Measurements from ENCODE around the gene LRRC17. TPM values are rescaled to one million over a fixed set of nuclear protein-coding genes. Genes with fewer than 3 reads are reported as not detected.
A peak's percentile ranks its signal among the peaks of the same experiment; 100 is the strongest.

The LRRC17 gene
- total RNA-seq, result 1.1 and 2.6 TPM in 2 replicates

DNA sequence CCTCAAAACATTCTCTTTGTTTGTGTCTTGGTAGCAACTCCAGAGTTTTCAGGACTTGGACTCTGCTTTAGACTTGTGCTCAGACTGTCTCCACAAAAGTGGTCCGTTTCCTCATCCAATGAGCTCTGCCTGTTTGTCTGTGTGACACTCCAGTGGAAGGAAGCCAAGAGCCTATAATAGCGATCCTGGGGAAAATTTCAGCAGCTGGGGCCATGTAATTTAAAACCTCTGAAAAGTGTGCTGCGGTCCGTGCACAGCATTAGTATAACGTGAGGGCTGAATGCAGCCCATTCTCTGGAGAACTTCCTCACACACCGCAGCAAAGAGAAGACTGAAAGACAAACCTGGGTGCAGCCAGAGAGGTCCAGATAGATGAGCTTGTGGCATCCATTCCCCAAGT lies at the start of gene LRRC17:
LRRC17 (plus strand) TSS at position 259 of the 400 bp plus-strand sequence. CDS start 20,914 bp downstream, outside the sequence.
- DNase-seq (ENCODE audit: low read depth), result peak; percentile 25

DNA sequence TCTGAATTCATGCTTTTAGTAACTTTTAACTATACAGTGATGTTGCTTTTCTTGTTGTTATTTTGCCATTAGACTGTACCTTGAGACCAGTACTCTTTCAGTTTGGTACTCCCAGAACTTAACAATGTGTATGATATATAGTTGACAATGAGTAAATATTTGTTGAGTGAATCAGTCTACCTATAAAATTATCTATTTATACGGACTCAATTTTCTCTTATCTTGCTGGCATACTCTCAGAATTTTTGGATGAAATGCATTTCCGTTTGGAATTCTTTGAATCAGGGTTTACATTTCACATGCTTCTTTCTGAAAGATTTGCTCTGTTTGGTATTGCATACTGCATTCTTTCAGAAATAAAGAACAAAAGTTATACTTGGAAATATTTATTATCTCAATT lies 47.8 kb upstream of the LRRC17 start:
- no peak for DNase-seq (ENCODE audit: low read depth)

GRCh38 chr7:102866535-102867215 lies 46.1 kb upstream of the LRRC17 start:
- no peak for DNase-seq (ENCODE audit: low read depth)

- no peak for DNase-seq (ENCODE audit: low read depth)
Measured at GRCh38 chr7:102869195-102869594, 43.6 kb upstream of the LRRC17 start.

DNA sequence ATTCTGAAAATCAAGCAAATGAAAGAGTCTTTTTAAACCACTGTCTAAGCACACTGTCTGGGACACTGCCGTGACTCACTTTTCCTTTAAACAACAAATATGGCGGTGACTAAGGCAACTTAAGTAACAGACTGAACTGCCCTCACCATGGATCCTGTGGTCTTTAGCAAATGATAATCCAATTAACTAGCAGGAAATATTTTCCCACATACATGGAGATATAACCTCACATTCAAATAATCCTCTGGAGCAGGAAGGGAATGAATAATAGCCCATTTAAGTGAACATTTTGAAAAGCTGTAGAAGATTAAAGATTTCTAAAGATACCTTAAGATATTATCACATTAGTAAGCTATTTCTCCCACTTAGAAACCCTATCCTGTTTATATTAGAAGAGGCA lies 40.3 kb upstream of the LRRC17 start:
- DNase-seq (ENCODE audit: low read depth), result peak; percentile 97

DNA sequence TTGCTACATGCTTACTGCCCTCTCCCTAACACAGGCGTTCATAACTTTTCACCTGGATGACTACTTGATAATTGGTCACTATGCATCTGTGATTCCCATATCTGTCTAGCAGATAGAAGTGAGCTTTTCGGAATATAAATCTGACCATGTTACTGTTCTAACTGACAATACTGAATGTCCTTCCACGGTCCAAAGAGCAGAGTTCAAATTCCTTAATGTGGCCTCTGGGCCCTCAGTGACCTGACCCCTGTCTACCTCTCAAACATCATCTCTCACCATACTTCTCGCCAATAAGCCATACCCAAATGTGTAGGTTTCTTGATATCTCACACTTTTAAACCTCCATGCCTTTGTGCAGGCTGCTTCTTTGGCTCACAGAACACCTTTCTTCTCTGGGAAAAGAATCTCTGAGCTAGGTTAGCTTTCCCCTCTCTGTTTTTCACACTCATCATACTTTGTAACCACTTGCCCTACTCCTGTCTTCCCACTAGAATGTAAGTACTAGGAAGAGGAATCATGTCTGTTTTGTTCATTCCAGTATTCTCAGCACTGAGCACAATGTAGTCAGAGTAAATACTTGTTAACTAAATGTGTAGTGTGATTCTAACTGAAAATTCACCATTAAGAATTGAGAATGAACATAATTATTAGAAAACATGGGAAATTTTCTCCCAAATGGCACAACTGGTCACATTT lies 39.2 kb upstream of the LRRC17 start:
- no peak for DNase-seq (ENCODE audit: low read depth)

DNA sequence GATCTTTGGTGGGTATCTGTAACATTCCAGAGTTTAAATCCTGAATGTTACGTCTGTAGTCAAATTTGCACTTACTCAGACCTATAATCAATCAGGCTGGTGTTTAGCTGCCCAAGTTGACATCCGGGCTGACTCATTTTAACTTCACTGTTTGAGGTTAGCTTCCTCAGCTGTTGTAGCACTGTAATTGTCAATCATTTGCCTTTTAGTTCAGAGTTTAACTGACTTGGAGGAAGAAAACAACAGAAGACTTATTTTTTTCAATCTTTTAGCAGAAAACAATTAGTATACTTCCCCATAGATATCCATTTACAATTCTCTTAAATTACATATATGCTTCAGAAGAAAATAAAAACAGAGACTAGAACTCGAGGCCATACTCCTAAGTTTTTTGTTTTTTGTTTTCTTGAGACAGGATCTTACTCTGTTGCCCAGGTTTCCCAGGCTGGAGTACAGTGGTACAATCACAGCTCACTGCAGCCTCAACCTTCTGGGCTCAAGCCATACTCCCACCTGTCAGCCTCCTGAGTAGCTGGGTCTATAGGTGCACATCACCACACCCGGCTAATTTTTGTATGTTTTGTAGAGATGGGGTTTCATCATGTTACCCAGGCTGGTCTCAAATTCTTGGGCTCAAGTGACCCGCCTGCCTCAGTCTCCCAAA lies 38.5 kb upstream of the LRRC17 start:
- peak; percentile 99 for DNase-seq (ENCODE audit: low read depth)

GRCh38 chr7:102874966-102875365 lies 37.8 kb upstream of the LRRC17 start:
- peak; percentile 32 for DNase-seq (ENCODE audit: low read depth)

GRCh38 chr7:102875700-102876295 lies 37.0 kb upstream of the LRRC17 start:
- peak; percentile 100 for DNase-seq (ENCODE audit: low read depth)

DNA sequence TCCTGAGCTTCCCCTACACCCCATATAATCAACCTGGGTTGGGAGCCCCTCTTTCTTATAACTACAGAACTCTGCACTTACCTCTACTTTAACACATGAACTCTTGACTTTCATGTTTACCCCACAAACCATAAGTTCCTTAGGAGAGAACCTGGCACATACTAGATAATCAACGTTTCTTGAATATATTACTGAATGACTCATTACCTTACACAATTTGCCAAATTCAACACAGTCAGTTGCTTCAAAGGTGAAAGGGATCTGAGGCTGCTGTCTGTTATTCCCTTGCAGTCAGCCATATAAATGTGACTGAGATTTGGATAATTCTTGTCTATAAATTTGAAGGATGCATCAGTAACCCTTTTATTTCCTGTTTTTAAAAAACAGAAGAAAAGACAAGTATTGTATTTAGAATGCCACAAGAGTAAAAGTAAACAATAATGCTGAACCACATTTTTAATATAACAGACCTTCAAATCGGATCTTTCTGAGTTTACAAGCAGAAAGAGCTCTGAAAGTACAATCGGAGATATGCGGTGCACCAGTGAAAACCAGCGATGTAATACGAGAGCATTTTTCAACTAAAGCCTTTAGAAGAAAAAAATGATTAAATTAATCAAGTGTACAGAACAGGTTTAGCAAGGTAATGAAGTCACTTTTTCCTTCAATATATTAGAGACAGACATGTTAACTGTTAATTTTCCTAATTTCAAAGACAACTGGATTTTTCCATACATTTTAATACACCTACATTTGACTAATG lies 29.5 kb upstream of the LRRC17 start:
- DNase-seq (ENCODE audit: low read depth), result peak; percentile 95

- peak; percentile 39 for DNase-seq (ENCODE audit: low read depth)
Measured at GRCh38 chr7:102888561-102889233, 24.1 kb upstream of the LRRC17 start.

- no peak for DNase-seq (ENCODE audit: low read depth)
Measured at GRCh38 chr7:102889851-102890250, 22.9 kb upstream of the LRRC17 start.

GRCh38 chr7:102890292-102890970 lies 22.4 kb upstream of the LRRC17 start:
- DNase-seq (ENCODE audit: low read depth), result peak; percentile 44

- no peak for DNase-seq (ENCODE audit: low read depth)
Measured at GRCh38 chr7:102890971-102891692, 21.7 kb upstream of the LRRC17 start.

DNA sequence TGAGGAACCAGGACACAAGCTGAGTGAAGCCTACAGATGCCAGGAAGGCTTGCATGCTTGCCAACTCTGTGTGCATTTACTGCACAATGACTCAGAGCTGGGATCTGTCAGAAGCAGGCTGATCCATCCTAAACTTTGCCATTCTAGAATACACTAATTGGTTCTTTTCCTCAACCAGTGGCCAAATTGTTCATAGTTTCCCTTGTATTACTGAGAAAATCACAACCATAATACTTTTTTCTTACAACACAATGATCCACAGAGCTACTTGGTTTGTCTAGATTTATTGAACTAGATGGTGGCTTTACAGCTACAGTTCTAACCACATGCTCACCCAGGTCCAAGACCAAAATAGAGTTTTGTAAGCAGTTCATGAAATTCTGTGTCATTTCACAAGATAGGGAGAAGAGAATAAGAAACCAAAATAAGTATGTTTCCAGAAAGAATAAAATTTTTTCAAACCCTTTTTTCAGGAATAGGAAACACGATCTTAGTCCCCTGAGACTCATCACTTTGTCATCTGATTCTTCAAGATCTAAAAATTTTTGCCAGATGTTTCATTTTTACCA lies 21.0 kb upstream of the LRRC17 start:
- peak; percentile 81 for DNase-seq (ENCODE audit: low read depth)

DNA sequence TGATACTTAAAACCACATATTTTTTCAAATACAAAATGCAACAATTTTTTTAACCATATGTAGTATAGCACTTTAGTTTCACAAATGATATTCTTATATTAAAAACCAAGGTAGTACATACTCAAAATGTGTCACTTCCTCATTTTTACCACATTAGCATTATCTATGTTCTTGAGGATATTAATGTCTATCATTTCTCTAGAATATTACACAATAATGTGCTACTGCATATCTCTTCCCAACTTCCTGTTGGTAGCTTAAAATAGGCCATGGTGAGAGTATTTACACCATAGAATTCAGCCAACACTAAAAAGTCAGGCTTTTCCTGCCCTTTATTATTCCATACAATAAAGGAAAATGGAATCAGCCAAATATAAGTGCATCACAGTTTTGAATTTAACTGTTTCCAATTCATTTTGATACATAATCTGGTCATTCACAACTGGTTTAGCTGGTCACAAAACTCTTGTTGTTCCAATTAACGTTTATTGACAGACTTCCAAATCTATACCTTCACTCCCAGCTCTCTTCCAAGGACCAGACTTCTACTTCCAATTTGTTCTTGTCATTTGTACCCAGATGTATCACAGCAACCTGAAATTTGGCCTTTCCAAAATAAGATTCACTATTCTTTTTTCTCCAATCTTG lies 20.0 kb upstream of the LRRC17 start:
- DNase-seq (ENCODE audit: low read depth), result no peak

DNA sequence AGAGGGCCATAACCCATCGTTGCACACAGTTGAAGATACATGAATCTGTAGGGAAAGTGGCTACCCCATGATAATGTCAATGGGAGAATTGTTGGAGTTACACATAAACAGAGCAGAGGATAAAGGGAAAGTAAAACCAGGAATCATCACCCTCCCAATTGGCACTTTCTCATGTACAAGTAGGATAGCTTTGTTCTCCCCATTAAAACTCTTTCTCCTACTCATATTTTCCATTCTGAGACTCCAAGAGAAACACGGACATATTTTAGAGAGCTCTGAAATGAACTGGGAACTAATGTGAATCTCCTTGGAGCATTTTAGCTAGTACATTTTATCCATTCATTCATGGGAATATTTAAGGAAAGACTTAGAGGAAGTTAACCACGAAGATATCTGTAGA lies 17.2 kb upstream of the LRRC17 start:
- DNase-seq (ENCODE audit: low read depth), result no peak

DNA sequence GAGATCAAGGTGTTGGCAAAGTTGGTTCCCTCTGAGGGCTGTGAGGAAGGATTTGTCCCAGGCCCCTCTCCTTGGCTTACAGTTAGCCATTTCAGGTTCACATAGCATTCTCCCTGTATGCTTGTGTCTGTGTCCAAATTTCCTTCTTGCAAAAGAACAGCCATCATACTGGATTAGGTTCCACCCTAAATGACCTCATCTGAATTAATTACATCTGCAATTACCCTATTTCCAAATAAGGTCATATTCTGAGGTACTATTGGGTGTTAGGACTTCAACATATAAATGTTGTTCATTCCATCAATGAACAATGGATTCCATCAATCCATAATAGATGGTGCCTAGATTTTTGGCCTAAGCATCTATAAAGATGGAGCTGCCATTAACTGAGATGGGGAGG lies 16.2 kb upstream of the LRRC17 start:
- DNase-seq (ENCODE audit: low read depth), result no peak

DNA sequence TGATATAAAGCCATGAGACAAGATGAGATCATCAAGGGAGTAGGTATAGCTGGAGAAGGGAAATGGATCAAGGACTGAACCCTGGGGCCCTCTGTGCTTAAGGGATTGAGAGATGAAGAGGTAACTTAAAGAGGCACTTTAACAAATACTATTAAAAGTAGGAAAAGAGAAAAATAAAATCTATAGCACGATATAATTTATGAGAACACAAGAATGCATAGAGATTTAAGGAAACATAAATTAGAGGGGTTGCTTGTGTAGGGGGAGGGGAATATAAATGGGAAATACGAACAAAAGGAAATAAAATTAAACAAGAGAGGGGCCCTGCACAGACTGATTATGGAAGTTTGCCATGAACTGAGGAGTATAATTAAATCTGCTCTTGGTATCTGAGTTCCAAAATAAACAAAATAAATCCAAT lies 15.6 kb upstream of the LRRC17 start:
- no peak for DNase-seq (ENCODE audit: low read depth)

Measured in renal cortical epithelial cell (primary cell).